GM12891 (cell line): ENCODE measurements around the gene SLC17A5.
"Not testable (repeated sequence)": the region's sequence is repeated elsewhere in the genome, so short reads cannot be mapped to it uniquely, and the experiment has no call there.

Source experiments
- DNase-seq: peaks from one replicate; pipeline ENCODE4 v3.0.0; 2011; ENCODE audit warnings: low spot score; ENCODE audit not compliant: insufficient read length
- FAIRE-seq: peaks from 2 replicates; lab custom pipeline; 2011; peaks lifted over from hg19 to GRCh38; lab: Jason Lieb, UNC
- PAX5 ChIP-seq: IDR thresholded peaks from 2 replicates; pipeline ENCODE4 v1.6.1; 2011; ENCODE audit warnings: low read length, moderate library complexity, mild to moderate bottlenecking; ENCODE audit not compliant: insufficient read depth, severe bottlenecking
- POLR2A ChIP-seq: IDR thresholded peaks from 2 replicates; pipeline ENCODE4 v1.6.1; 2011; ENCODE audit warnings: low read depth, low read length, control low read depth
- POLR2AphosphoS5 ChIP-seq: IDR thresholded peaks from 2 replicates; pipeline ENCODE4 v1.6.1; 2011; ENCODE audit warnings: low read depth, low read length, control low read depth
- POU2F2 ChIP-seq: IDR thresholded peaks from 2 replicates; pipeline ENCODE4 v1.6.1; 2011; ENCODE audit warnings: low read depth, mild to moderate bottlenecking, control low read depth, low read length, moderate library complexity
- SPI1 ChIP-seq: IDR thresholded peaks from 2 replicates; pipeline ENCODE4 v1.6.1; 2011; ENCODE audit warnings: low read depth, low read length, control low read depth
- TAF1 ChIP-seq: IDR thresholded peaks from 2 replicates; pipeline ENCODE4 v1.6.1; 2011; ENCODE audit warnings: low read depth, low read length, control low read depth

The SLC17A5 gene

DNA sequence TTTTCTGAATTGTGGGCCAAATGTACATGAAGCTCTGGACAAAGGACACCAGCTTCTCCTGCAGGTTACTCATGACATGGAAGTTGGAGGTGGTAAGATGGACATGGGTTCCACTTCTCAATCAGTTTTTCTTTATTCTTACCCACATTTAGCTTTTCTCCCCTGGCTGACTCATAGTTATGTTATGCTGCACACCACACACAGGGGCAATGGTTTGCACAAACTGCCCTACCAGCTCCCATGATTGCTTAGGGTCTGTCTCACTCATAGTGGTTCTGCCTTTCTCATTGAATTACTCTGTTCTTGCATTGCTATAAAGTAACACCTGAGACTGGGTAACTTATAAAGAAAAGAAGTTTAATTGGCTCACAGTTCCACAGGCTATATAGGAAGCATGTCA, 37.7 kb upstream of the SLC17A5 start:
- no peak for DNase-seq
- TF ChIP-seq SPI1 (no peak), TAF1 (no peak), POLR2A (no peak), POU2F2 (no peak), PAX5 (no peak), POLR2AphosphoS5 (no peak)
- FAIRE-seq, result peak; percentile 13

DNA sequence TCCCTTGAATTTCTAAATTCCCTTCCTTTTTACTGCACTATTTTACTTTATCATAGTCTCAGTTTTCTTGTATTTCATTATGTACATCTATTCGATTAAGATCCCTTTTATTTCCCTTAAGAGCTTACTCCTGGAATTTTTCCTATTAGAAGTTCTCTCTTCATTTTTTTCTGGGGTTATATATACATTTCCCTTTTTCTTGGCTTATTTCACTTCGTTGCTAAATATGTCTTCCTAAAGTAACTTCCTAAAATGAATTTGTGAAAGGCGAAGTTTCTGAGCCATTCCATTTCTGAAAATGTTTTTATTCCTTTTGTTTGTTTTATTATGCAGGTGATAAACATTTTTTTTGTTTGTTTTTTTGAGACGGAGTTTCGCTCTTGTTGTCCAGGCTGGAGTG, 36.3 kb upstream of the SLC17A5 start:
- TF ChIP-seq POLR2AphosphoS5, result no peak
- no peak for TF ChIP-seq POU2F2
- no peak for TF ChIP-seq POLR2A
- no peak for TF ChIP-seq TAF1
- TF ChIP-seq PAX5, result no peak
- TF ChIP-seq SPI1, result no peak
- DNase-seq (no peak), FAIRE-seq (no peak)

DNA sequence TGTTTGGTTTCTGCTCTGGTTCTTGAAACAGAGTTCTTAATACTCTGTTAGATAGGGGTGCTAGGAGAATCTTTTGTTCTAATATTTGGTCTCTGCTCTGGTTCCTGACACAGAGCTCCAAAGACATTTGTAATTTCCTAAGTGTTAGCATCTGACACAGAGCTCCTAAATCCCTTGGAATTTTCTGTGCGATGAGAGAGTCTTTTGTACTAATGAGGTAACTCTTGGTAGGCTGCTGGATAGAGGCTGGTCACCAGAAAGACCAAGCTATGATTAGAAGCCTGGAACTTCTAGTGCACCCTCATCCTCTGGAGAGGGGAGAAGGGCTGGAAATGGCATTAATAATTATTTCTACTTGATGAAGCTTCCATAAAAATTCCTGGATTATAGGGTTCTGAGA, 34.6 kb upstream of the SLC17A5 start:
- DNase-seq (no peak), FAIRE-seq (no peak)
- TF ChIP-seq PAX5, result no peak
- TF ChIP-seq POLR2A, result no peak
- TF ChIP-seq SPI1, result no peak
- no peak for TF ChIP-seq POU2F2
- TF ChIP-seq POLR2AphosphoS5, result no peak
- no peak for TF ChIP-seq TAF1

DNA sequence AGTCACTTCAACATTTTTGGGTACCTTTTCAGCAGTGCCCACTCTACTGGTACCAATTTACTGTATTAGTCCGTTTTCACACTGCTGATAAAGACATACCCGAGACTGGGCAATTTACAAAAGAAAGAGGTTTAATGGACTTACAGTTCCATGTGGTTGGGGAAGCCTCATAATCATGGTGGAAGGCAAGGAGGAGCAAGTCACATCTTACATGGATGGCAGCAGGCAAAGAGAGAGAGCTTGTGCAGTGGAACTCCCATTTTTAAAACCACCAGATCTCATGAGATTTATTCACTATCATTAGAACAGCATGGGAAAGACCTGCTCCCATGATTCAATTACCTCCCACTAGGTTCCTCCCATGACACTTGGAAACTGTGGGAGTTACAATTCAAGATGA, 29.8 kb upstream of the SLC17A5 start:
- FAIRE-seq, result not testable (repeated sequence)

DNA sequence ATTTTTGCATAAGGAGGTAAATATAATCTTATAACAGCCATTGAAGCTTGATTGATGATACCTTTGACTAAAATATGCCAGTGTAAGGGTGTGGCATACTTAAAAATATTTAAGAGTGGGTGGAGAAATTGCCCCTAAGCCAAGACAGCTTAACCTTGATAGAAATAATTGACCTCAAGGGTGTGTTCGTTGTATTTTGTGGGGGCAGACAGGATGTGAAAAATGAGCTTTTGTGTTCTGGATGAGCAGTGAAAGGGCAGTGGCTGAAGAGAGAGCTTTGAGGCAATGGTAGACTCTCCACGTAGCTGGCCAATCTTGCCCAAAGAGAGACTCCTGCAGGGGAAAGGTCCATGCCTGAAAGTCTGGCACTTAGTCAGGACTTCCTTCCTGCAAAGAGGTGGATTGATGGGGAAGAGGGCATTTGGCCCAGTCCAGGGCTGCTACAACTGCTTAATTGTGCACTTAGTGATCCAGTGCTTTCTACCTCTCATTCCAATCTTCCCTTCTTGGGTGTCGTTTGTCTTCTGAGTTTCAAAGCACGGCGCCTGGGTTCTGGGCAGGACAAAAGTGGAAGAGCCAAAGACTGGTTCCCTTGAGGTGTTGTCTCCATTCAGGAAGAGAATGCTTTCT, 26.6 kb upstream of the SLC17A5 start:
- DNase-seq, result no peak
- TF ChIP-seq POLR2AphosphoS5 (no peak), POU2F2 (no peak), POLR2A (no peak), PAX5 (no peak), TAF1 (no peak)

More for the DNA sequence above, 29.8 kb upstream of the SLC17A5 start:
- DNase-seq, result not testable (repeated sequence)

DNA sequence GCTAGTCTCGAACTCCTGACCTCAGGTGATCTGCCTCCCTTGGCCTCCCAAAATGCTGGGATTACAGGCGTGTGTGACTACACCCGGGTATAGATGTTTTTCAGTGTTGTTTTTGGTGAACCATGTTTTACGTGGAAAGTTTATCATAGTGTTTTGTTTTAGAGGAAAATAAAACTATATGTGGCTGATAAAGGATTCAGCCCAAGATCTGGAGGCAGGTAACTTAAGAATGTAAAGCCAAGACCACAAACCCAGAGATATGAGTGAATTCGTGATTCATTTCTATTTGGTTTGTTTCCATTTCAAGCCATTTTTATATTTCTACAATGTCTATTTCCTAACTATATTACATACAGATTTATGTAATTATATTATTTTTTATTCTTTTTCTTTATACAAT, 26.1 kb upstream of the SLC17A5 start:
- FAIRE-seq, DNase-seq: not testable (repeated sequence)

More for the DNA sequence above, 26.6 kb upstream of the SLC17A5 start:
- FAIRE-seq, result peak; percentile 16

DNA sequence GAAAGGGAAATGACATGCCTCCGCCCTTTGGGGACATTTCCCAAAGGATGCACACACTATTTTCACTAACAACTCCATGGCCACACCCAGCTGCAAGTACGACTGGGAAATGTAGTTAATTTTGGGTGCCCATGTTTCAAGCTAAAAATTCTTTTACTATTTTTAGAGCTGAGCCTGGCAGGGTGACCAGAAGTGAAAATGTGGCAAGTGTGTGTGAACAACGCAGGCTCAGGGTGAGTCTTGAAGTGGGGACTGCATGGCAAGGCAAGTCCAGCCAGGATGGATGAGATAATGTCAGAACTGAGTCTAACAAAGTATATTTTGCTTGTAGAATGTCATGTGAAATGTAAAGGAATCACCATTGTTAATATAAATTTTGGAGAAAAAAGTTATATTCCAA, 25.2 kb upstream of the SLC17A5 start:
- FAIRE-seq, result no peak
- TF ChIP-seq POLR2A (no peak), POLR2AphosphoS5 (no peak), POU2F2 (no peak), SPI1 (no peak), TAF1 (no peak), PAX5 (no peak)

DNA sequence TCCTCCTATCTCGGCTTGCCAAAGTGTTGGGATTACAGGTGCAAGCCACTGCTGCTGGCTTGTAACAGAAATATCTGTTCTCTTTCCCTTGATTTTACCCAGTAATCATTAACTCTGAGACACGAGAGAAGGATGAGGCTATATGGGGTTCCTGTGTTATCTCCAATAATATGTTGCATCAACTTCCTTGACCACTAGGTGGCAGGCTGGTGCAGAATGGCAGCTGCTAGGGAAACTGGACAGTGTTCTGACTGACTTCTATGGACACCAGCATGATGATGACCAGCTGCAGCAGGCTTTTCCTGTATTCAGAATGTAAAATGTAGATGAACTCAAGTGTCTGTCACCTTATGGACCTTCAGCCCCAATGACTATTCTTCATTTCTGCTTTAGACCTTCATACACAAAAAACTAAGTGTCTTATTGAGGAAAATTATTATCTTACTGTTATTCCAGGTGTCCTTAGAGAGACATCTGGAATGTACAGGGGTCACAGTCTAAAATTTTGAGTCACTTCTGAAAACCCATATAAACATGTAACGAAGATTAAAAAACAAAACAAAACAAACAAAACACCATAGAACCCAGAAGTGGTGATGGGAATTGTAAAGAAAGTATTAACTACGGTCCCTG, 21.8 kb upstream of the SLC17A5 start:
- peak; percentile 90 for FAIRE-seq
- no peak for DNase-seq
- TF ChIP-seq PAX5 (no peak), TAF1 (no peak), POU2F2 (no peak), POLR2AphosphoS5 (no peak)

More for the DNA sequence above, 25.2 kb upstream of the SLC17A5 start:
- DNase-seq, result no peak

DNA sequence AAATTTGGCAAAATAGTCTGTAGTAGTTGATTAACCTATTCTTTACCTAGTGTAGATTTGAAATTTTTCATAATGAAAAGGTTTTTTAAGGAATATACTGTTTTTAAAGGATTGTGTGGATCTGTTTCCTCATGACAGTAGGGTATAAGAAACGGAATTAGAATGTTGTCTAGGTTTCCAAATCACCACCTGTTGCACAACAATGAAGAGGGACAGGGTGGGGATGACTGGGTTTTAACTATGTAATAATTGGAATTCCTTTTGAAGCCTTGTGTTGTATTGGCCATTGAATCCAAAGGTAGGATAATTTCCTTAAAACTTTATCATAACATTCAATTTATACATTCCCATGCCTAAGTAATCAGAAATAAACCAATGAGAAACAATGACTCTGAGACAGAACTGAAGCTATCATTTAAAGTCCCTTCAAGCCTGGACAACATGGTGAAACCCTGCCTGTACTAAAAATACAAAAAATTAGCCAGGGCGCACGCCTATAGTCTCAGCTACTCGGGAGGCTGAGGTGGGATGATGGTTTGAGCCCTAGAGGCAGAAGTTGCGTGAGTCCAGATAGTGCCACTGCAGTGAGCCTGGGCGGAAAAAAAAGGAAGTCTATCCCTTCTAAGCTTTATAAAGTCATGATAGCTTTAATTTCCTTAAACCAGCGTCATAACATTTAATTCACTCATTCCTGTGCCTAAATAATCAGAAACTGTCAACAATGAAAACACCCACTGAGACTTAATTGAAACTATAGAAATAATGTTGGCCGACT, 18.3 kb upstream of the SLC17A5 start:
- no peak for FAIRE-seq
- no peak for DNase-seq
- TF ChIP-seq POLR2A (no peak), POU2F2 (no peak), SPI1 (no peak), PAX5 (no peak), TAF1 (no peak), POLR2AphosphoS5 (no peak)

DNA sequence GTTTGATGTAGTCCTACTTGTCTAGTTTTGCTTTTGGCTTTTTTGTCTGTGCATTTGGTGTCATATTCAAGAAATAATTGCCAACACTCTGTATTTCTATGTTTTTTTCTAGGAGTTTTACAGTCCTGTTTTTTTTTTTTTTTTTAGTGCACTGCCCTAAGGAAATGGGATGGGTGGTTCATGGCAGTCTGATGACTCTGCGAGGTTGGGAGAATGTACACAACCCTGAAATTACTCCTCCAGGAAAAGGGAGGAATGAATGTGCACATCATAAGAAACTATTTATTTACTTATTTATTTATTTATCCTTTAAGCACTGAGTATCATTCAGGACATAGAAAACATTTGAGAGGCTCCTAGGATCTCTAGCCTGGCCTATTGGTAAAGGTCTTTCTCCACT, 15.2 kb upstream of the SLC17A5 start:
- no peak for DNase-seq
- no peak for FAIRE-seq

More for the DNA sequence above, 15.2 kb upstream of the SLC17A5 start:
- no peak for TF ChIP-seq SPI1
- TF ChIP-seq POLR2AphosphoS5, result no peak
- no peak for TF ChIP-seq POLR2A
- TF ChIP-seq PAX5, result no peak
- no peak for TF ChIP-seq POU2F2
- no peak for TF ChIP-seq TAF1
